ENCODE measurements around the gene INSR.

Gene INSR

GRCh38 chr19:7331446-7331845 lies 37.2 kb upstream of the INSR start:
- Histone ChIP-seq H3K4me1 (ENCODE audit: low read length) (no peaks in the 10 kb centered on the region), H3K36me3 (replicated peaks; ENCODE audit: low read depth, low read length) (no peaks in the 10 kb centered on the region), H4K20me1 (ENCODE audit: insufficient read depth, low read length) (no peaks in the 10 kb centered on the region), H3K27me3 (ENCODE audit: low read depth, low read length) (peaks cover 3% of the 10 kb centered on the region; the same call in 1 of the 2 replicates), H2AFZ (ENCODE audit: low read depth, low read length) (no peak overlapping the region), H3K9me3 (ENCODE audit: insufficient read depth, low read length) (no peaks in the 10 kb centered on the region), H3K27ac (ENCODE audit: low read length) (no peak overlapping the region), H3K79me2 (ENCODE audit: low read length) (no peaks in the 10 kb centered on the region), H3K9ac (ENCODE audit: low read length) (no peak overlapping the region), H3K4me3 (ENCODE audit: low read length) (no peak overlapping the region), H3K4me2 (ENCODE audit: low read length) (no peak overlapping the region)
- TF ChIP-seq EZH2phosphoT487 (IDR thresholded peaks at IDR 0.05; ENCODE audit: low read depth) = no peak
- TF ChIP-seq CTCF (IDR thresholded peaks at IDR 0.05; ENCODE audit: low read depth, low read length) = no peak

- no peaks in the 10 kb centered on the region for H4K20me1 ChIP-seq (ENCODE audit: insufficient read depth, low read length)
- TF ChIP-seq CTCF (IDR thresholded peaks at IDR 0.05; ENCODE audit: low read depth, low read length) (peak; percentile 13; the same call in 1 of the 2 replicates), EZH2phosphoT487 (IDR thresholded peaks at IDR 0.05; ENCODE audit: low read depth) (no peak)
- H3K27me3 ChIP-seq (ENCODE audit: low read depth, low read length) = no peaks in the 10 kb centered on the region
- H3K79me2 ChIP-seq (ENCODE audit: low read length) = no peaks in the 10 kb centered on the region
- H3K9ac ChIP-seq (ENCODE audit: low read length) = no peak overlapping the region
- no peak overlapping the region for H2AFZ ChIP-seq (ENCODE audit: low read depth, low read length)
- H3K27ac ChIP-seq (ENCODE audit: low read length) = no peak overlapping the region
- no peak overlapping the region for H3K4me3 ChIP-seq (ENCODE audit: low read length)
- no peak overlapping the region for H3K4me2 ChIP-seq (ENCODE audit: low read length)
- 0 out of 2 replicates have a peak, but pooled peaks cover 4% of the 10 kb centered on the region for H3K9me3 ChIP-seq (ENCODE audit: insufficient read depth, low read length)
- H3K36me3 ChIP-seq (replicated peaks; ENCODE audit: low read depth, low read length) = no peaks in the 10 kb centered on the region
- no peaks in the 10 kb centered on the region for H3K4me1 ChIP-seq (ENCODE audit: low read length)
These were observed 34.4 kb upstream of the INSR start for GRCh38 chr19:7328647-7329046.

GRCh38 chr19:7327802-7328201 lies 33.6 kb upstream of the INSR start:
- 0 out of 2 replicates have a peak, but pooled peaks cover 4% of the 10 kb centered on the region for H3K9me3 ChIP-seq (ENCODE audit: insufficient read depth, low read length)
- TF ChIP-seq EZH2phosphoT487 (IDR thresholded peaks at IDR 0.05; ENCODE audit: low read depth) (no peak), CTCF (IDR thresholded peaks at IDR 0.05; ENCODE audit: low read depth, low read length) (no peak)
- H3K4me3 ChIP-seq (ENCODE audit: low read length) = no peak overlapping the region
- H4K20me1 ChIP-seq (ENCODE audit: insufficient read depth, low read length) = no peaks in the 10 kb centered on the region
- no peaks in the 10 kb centered on the region for H3K4me1 ChIP-seq (ENCODE audit: low read length)
- no peaks in the 10 kb centered on the region for H3K36me3 ChIP-seq (replicated peaks; ENCODE audit: low read depth, low read length)
- no peaks in the 10 kb centered on the region for H3K27me3 ChIP-seq (ENCODE audit: low read depth, low read length)
- H2AFZ ChIP-seq (ENCODE audit: low read depth, low read length) = no peak overlapping the region
- H3K9ac ChIP-seq (ENCODE audit: low read length) = no peak overlapping the region
- no peaks in the 10 kb centered on the region for H3K79me2 ChIP-seq (ENCODE audit: low read length)
- H3K27ac ChIP-seq (ENCODE audit: low read length) = no peak overlapping the region
- no peak overlapping the region for H3K4me2 ChIP-seq (ENCODE audit: low read length)

- no peaks in the 10 kb centered on the region for H3K79me2 ChIP-seq (ENCODE audit: low read length)
- no peak overlapping the region for H2AFZ ChIP-seq (ENCODE audit: low read depth, low read length)
- TF ChIP-seq EZH2phosphoT487 (IDR thresholded peaks at IDR 0.05; ENCODE audit: low read depth) = no peak
- TF ChIP-seq CTCF (IDR thresholded peaks at IDR 0.05; ENCODE audit: low read depth, low read length) = peak; percentile 54
- no peak overlapping the region for H3K9ac ChIP-seq (ENCODE audit: low read length)
- H3K27me3 ChIP-seq (ENCODE audit: low read depth, low read length) = no peaks in the 10 kb centered on the region
- H3K4me3 ChIP-seq (ENCODE audit: low read length) = no peak overlapping the region
- H3K4me2 ChIP-seq (ENCODE audit: low read length) = no peak overlapping the region
- H3K36me3 ChIP-seq (replicated peaks; ENCODE audit: low read depth, low read length) = no peaks in the 10 kb centered on the region
- H4K20me1 ChIP-seq (ENCODE audit: insufficient read depth, low read length) = no peaks in the 10 kb centered on the region
- H3K27ac ChIP-seq (ENCODE audit: low read length) = no peak overlapping the region
- H3K4me1 ChIP-seq (ENCODE audit: low read length) = no peaks in the 10 kb centered on the region
- 0 out of 2 replicates have a peak, but pooled peaks cover 4% of the 10 kb centered on the region for H3K9me3 ChIP-seq (ENCODE audit: insufficient read depth, low read length)
These were observed 32.1 kb upstream of the INSR start for GRCh38 chr19:7326105-7326877.
